ENCODE data around the gene PTF1A.

The PTF1A gene

GRCh38 chr10:23191764-23192711 is at the start of gene PTF1A:
PTF1A (plus strand) TSS chr10:23192312; CDS start chr10:23192531, 219 bp downstream.
- Histone ChIP-seq H3K4me1 (no peaks in the 10 kb centered on the region), H3K4me3 (no peak within 1 kb of the TSS), H3K4me2 (no peak within 1 kb of the TSS), H3K36me3 (no peaks in the 10 kb centered on the region), H3K27ac (no peak within 1 kb of the TSS), H3K27me3 (no peaks in the 10 kb centered on the region), H3K9ac (no peak within 1 kb of the TSS), H3K9me3 (peaks cover 43% of the 10 kb centered on the region), H4K20me1 (no peaks in the 10 kb centered on the region)
- TF ChIP-seq Cebpa-rat (IDR thresholded peaks at IDR 0.05) = no peak

GRCh38 chr10:23146258-23146657 is 45.9 kb upstream of the PTF1A start:
- Histone ChIP-seq H3K27ac (no peak overlapping the region), H3K4me2 (no peak overlapping the region), H3K4me1 (0 out of 2 replicates have a peak, but pooled peaks cover 4% of the 10 kb centered on the region), H3K27me3 (no peaks in the 10 kb centered on the region), H3K36me3 (no peaks in the 10 kb centered on the region), H4K20me1 (no peaks in the 10 kb centered on the region), H3K4me3 (no peak overlapping the region), H3K9me3 (peaks cover 3% of the 10 kb centered on the region; the same call in 1 of the 2 replicates), H3K9ac (no peak overlapping the region)
- no peak for TF ChIP-seq Cebpa-rat (IDR thresholded peaks at IDR 0.05)

- Histone ChIP-seq H3K4me2 (no peak overlapping the region), H3K4me1 (0 out of 2 replicates have a peak, but pooled peaks cover 4% of the 10 kb centered on the region), H3K9ac (no peak overlapping the region), H3K27me3 (no peaks in the 10 kb centered on the region), H3K9me3 (no peaks in the 10 kb centered on the region), H3K36me3 (no peaks in the 10 kb centered on the region), H4K20me1 (no peaks in the 10 kb centered on the region), H3K27ac (no peak overlapping the region), H3K4me3 (no peak overlapping the region)
- no peak for TF ChIP-seq Cebpa-rat (IDR thresholded peaks at IDR 0.05)
These were observed 45.1 kb upstream of the PTF1A start for GRCh38 chr10:23147035-23147434.

- no peak for TF ChIP-seq Cebpa-rat (IDR thresholded peaks at IDR 0.05)
- Histone ChIP-seq H3K27me3 (no peaks in the 10 kb centered on the region), H3K4me1 (0 out of 2 replicates have a peak, but pooled peaks cover 4% of the 10 kb centered on the region), H3K4me2 (no peak overlapping the region), H3K27ac (no peak overlapping the region), H3K4me3 (no peak overlapping the region), H3K9ac (no peak overlapping the region), H4K20me1 (no peaks in the 10 kb centered on the region), H3K36me3 (no peaks in the 10 kb centered on the region), H3K9me3 (no peaks in the 10 kb centered on the region)
These were observed 43.9 kb upstream of the PTF1A start for GRCh38 chr10:23148214-23148613.

- H3K4me1 ChIP-seq = 0 out of 2 replicates have a peak, but pooled peaks cover 4% of the 10 kb centered on the region
- H3K4me3 ChIP-seq = no peak overlapping the region
- no peaks in the 10 kb centered on the region for H3K27me3 ChIP-seq
- H3K27ac ChIP-seq = no peak overlapping the region
- H3K36me3 ChIP-seq = no peaks in the 10 kb centered on the region
- H4K20me1 ChIP-seq = no peaks in the 10 kb centered on the region
- no peak overlapping the region for H3K9ac ChIP-seq
- no peak overlapping the region for H3K4me2 ChIP-seq
- no peaks in the 10 kb centered on the region for H3K9me3 ChIP-seq
- TF ChIP-seq Cebpa-rat (IDR thresholded peaks at IDR 0.05) = no peak
These were observed 42.0 kb upstream of the PTF1A start for GRCh38 chr10:23150091-23150490.

- Histone ChIP-seq H3K27me3 (no peaks in the 10 kb centered on the region), H3K4me2 (no peak overlapping the region), H3K36me3 (no peaks in the 10 kb centered on the region), H4K20me1 (no peaks in the 10 kb centered on the region), H3K9me3 (no peaks in the 10 kb centered on the region), H3K4me3 (no peak overlapping the region), H3K27ac (no peak overlapping the region), H3K9ac (no peak overlapping the region), H3K4me1 (0 out of 2 replicates have a peak, but pooled peaks cover 4% of the 10 kb centered on the region)
- no peak for TF ChIP-seq Cebpa-rat (IDR thresholded peaks at IDR 0.05)
These were observed 41.5 kb upstream of the PTF1A start for GRCh38 chr10:23150610-23151009.

- Histone ChIP-seq H3K9me3 (no peaks in the 10 kb centered on the region), H3K4me2 (no peak overlapping the region), H4K20me1 (no peaks in the 10 kb centered on the region), H3K4me1 (0 out of 2 replicates have a peak, but pooled peaks cover 4% of the 10 kb centered on the region), H3K36me3 (no peaks in the 10 kb centered on the region), H3K27me3 (no peaks in the 10 kb centered on the region), H3K9ac (no peak overlapping the region), H3K27ac (no peak overlapping the region), H3K4me3 (no peak overlapping the region)
- no peak for TF ChIP-seq Cebpa-rat (IDR thresholded peaks at IDR 0.05)
These were observed 41.0 kb upstream of the PTF1A start for GRCh38 chr10:23151071-23151470.

GRCh38 chr10:23155169-23155568 is 36.9 kb upstream of the PTF1A start:
- Histone ChIP-seq H4K20me1 (no peaks in the 10 kb centered on the region), H3K27me3 (no peaks in the 10 kb centered on the region), H3K36me3 (no peaks in the 10 kb centered on the region), H3K4me2 (no peak overlapping the region), H3K9me3 (no peaks in the 10 kb centered on the region), H3K4me3 (no peak overlapping the region), H3K27ac (no peak overlapping the region), H3K4me1 (peaks cover 11% of the 10 kb centered on the region), H3K9ac (no peak overlapping the region)
- TF ChIP-seq Cebpa-rat (IDR thresholded peaks at IDR 0.05) = no peak

GRCh38 chr10:23156447-23157150 is 35.5 kb upstream of the PTF1A start:
- no peak overlapping the region for H3K4me2 ChIP-seq
- H3K27me3 ChIP-seq = no peaks in the 10 kb centered on the region
- H3K36me3 ChIP-seq = no peaks in the 10 kb centered on the region
- peaks cover 9% of the 10 kb centered on the region for H3K4me1 ChIP-seq
- no peak overlapping the region for H3K4me3 ChIP-seq
- no peaks in the 10 kb centered on the region for H3K9me3 ChIP-seq
- TF ChIP-seq Cebpa-rat (IDR thresholded peaks at IDR 0.05) = no peak
- no peak overlapping the region for H3K27ac ChIP-seq
- H4K20me1 ChIP-seq = no peaks in the 10 kb centered on the region
- H3K9ac ChIP-seq = no peak overlapping the region

- H3K27me3 ChIP-seq = no peaks in the 10 kb centered on the region
- H3K4me2 ChIP-seq = no peak overlapping the region
- no peak overlapping the region for H3K4me3 ChIP-seq
- no peaks in the 10 kb centered on the region for H3K9me3 ChIP-seq
- no peaks in the 10 kb centered on the region for H3K36me3 ChIP-seq
- no peak overlapping the region for H3K9ac ChIP-seq
- peaks cover 9% of the 10 kb centered on the region for H3K4me1 ChIP-seq
- TF ChIP-seq Cebpa-rat (IDR thresholded peaks at IDR 0.05) = no peak
- no peak overlapping the region for H3K27ac ChIP-seq
- no peaks in the 10 kb centered on the region for H4K20me1 ChIP-seq
These were observed 34.9 kb upstream of the PTF1A start for GRCh38 chr10:23157239-23157681.
